Measurements from ENCODE around the gene PLCG1.

DNA sequence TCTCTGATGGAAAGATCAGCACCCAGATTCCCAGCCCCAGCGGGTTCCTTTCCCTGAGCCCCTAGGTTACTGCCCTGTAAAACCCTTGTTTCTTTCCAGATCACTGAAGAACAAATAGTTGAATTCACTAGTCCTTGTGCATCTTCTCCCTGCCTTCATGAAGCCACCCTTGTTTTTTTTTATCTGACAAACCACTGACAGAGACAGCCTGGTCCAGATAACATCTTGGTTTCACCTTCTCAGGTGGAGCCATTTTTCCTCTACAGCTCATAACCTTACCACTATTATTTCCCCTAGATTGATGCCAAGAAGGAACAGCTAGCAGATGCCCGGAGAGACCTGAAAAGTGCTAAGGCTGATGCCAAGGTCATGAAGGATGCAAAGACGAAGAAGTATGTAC is 15.9 kb upstream of the PLCG1 start:
- no peak for TF ChIP-seq EP300 (IDR thresholded peaks at IDR 0.05)
- no peak for TF ChIP-seq POLR2AphosphoS5 (IDR thresholded peaks at IDR 0.05)
- TF ChIP-seq, protein P1, sequence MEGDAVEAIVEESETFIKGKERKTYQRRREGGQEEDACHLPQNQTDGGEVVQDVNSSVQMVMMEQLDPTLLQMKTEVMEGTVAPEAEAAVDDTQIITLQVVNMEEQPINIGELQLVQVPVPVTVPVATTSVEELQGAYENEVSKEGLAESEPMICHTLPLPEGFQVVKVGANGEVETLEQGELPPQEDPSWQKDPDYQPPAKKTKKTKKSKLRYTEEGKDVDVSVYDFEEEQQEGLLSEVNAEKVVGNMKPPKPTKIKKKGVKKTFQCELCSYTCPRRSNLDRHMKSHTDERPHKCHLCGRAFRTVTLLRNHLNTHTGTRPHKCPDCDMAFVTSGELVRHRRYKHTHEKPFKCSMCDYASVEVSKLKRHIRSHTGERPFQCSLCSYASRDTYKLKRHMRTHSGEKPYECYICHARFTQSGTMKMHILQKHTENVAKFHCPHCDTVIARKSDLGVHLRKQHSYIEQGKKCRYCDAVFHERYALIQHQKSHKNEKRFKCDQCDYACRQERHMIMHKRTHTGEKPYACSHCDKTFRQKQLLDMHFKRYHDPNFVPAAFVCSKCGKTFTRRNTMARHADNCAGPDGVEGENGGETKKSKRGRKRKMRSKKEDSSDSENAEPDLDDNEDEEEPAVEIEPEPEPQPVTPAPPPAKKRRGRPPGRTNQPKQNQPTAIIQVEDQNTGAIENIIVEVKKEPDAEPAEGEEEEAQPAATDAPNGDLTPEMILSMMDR (IDR thresholded peaks at IDR 0.05): no peak

All from upper lobe of left lung (tissue), 4 donors.